Suprapubic skin (tissue), 4 donors: ENCODE results near the gene GALNT9. TPM values are rescaled to one million over a fixed set of nuclear protein-coding genes. Genes with fewer than 3 reads are reported as not detected.

Experiments
- DNase-seq, 2 donors: peaks; one replicate each; pipeline ENCODE4 v3.0.0-alpha.2; 2019; ENCODE audit warnings: low spot score in 2 of 2
- H3K27ac ChIP-seq: fragments of 200-600 bp; sonication (generic); one replicate; pipeline ENCODE4 v1.5.1; 2019
- H3K27me3 ChIP-seq: fragments of 200-600 bp; sonication (generic); one replicate; pipeline ENCODE4 v1.5.1; 2019
- H3K36me3 ChIP-seq: fragments of 200-600 bp; sonication (generic); one replicate; pipeline ENCODE4 v1.5.1; 2019
- H3K4me1 ChIP-seq: fragments of 200-600 bp; sonication (generic); one replicate; pipeline ENCODE4 v1.5.1; 2019
- H3K4me3 ChIP-seq: fragments of 200-600 bp; sonication (generic); one replicate; pipeline ENCODE4 v1.5.1; 2019; ENCODE audit warnings: mild to moderate bottlenecking
- H3K9me3 ChIP-seq: fragments of 200-600 bp; sonication (generic); one replicate; pipeline ENCODE4 v1.5.1; 2019
- CTCF ChIP-seq, 2 donors: fragments of 200-600 bp in 1 of 2; fragments of 450-650 bp in 1 of 2; sonication (generic) in 1 of 2; IDR thresholded peaks; one replicate each; pipeline ENCODE4 v1.5.1; 2016 to 2019; ENCODE audit warnings: antibody characterized with exemption in 2 of 2, mild to moderate bottlenecking in 1 of 2, moderate library complexity in 1 of 2
- EP300 ChIP-seq: sonication (generic); formaldehyde crosslinking; IDR thresholded peaks from one replicate; pipeline ENCODE4 v1.6.1; 2017; ENCODE audit warnings: antibody characterized with exemption
- POLR2A ChIP-seq, 2 donors: fragments of 450-650 bp; IDR thresholded peaks; one replicate each; pipeline ENCODE4 v1.6.1; 2017; ENCODE audit warnings: antibody characterized with exemption in 2 of 2, mild to moderate bottlenecking in 2 of 2, moderate library complexity in 2 of 2
- POLR2AphosphoS5 ChIP-seq, 3 donors: sonication (generic); formaldehyde crosslinking; IDR thresholded peaks; one replicate each; pipeline ENCODE4 v1.6.1; 2017; ENCODE audit warnings: antibody characterized with exemption in 3 of 3
- WGBS: methylation state at CpG from one replicate; pipeline ENCODE4 v1.1.5; 2018; 5-methylcytosine and 5-hydroxymethylcytosine counted together
- total RNA-seq, 4 donors: library from RNA; depleted of rRNA; stranded (reverse); fragments of >200 nt; gene quantifications; one replicate each; pipeline ENCODE4 v1.1.0, GENCODE V29; 2016

GALNT9 gene
- total RNA-seq, 4 donors from 2014 or later = not detected

GRCh38 chr12:132236129-132236929 is 93.1 kb downstream of the GALNT9 start:
- Histone ChIP-seq H3K9me3 (no peaks in the 10 kb centered on the region), H3K27me3 (peaks cover 11% of the 10 kb centered on the region), H3K27ac (no peak overlapping the region), H3K36me3 (no peaks in the 10 kb centered on the region), H3K4me1 (no peaks in the 10 kb centered on the region), H3K4me3 (no peak overlapping the region)
- DNase-seq = no peak
- 72% methylated on average over 18 of the region's 31 CpGs for WGBS
- no peak for TF ChIP-seq POLR2A (IDR thresholded peaks at IDR 0.05)
- no peak for TF ChIP-seq POLR2AphosphoS5 (IDR thresholded peaks at IDR 0.05)
- TF ChIP-seq CTCF (IDR thresholded peaks at IDR 0.05) = no peak
- TF ChIP-seq EP300 = no peak

GRCh38 chr12:132235116-132235820 is 94.1 kb downstream of the GALNT9 start:
- Histone ChIP-seq H3K4me1 (no peaks in the 10 kb centered on the region), H3K9me3 (no peaks in the 10 kb centered on the region), H3K36me3 (no peaks in the 10 kb centered on the region), H3K4me3 (no peak overlapping the region), H3K27me3 (peaks cover 13% of the 10 kb centered on the region), H3K27ac (no peak overlapping the region)
- DNase-seq = no peak
- 88% methylated on average over 12 of the region's 25 CpGs for WGBS
- TF ChIP-seq CTCF (IDR thresholded peaks at IDR 0.05) (no peak), POLR2A (IDR thresholded peaks at IDR 0.05) (no peak), EP300 (no peak), POLR2AphosphoS5 (IDR thresholded peaks at IDR 0.05) (no peak)

- 92% methylated on average over 7 of the region's 22 CpGs for WGBS
- DNase-seq = no peak
- TF ChIP-seq CTCF (IDR thresholded peaks at IDR 0.05) (no peak), POLR2AphosphoS5 (IDR thresholded peaks at IDR 0.05) (no peak), EP300 (no peak), POLR2A (IDR thresholded peaks at IDR 0.05) (no peak)
- H3K4me3 ChIP-seq = no peak overlapping the region
- H3K36me3 ChIP-seq = no peaks in the 10 kb centered on the region
- peaks cover 54% of the 10 kb centered on the region for H3K27me3 ChIP-seq
- H3K27ac ChIP-seq = no peak overlapping the region
- peaks cover 19% of the 10 kb centered on the region for H3K4me1 ChIP-seq
- H3K9me3 ChIP-seq = no peaks in the 10 kb centered on the region
Measured at GRCh38 chr12:132230381-132230780, 99.0 kb downstream of the GALNT9 start.

- peaks cover 54% of the 10 kb centered on the region for H3K27me3 ChIP-seq
- H3K36me3 ChIP-seq = no peaks in the 10 kb centered on the region
- H3K27ac ChIP-seq = no peak overlapping the region
- no peak for DNase-seq
- no peak overlapping the region for H3K4me3 ChIP-seq
- TF ChIP-seq EP300 (no peak), POLR2AphosphoS5 (IDR thresholded peaks at IDR 0.05) (no peak), CTCF (IDR thresholded peaks at IDR 0.05) (no peak), POLR2A (IDR thresholded peaks at IDR 0.05) (no peak)
- H3K4me1 ChIP-seq = peaks cover 19% of the 10 kb centered on the region
- no peaks in the 10 kb centered on the region for H3K9me3 ChIP-seq
- 94% methylated on average over 2 of the region's 17 CpGs for WGBS
Measured at GRCh38 chr12:132229926-132230325, 99.5 kb downstream of the GALNT9 start.

GRCh38 chr12:132229193-132229760 is 100.1 kb downstream of the GALNT9 start:
- Histone ChIP-seq H3K27me3 (peaks cover 54% of the 10 kb centered on the region), H3K36me3 (no peaks in the 10 kb centered on the region), H3K4me1 (peaks cover 19% of the 10 kb centered on the region), H3K9me3 (no peaks in the 10 kb centered on the region), H3K4me3 (no peak overlapping the region), H3K27ac (no peak overlapping the region)
- TF ChIP-seq CTCF (IDR thresholded peaks at IDR 0.05) = no peak
- TF ChIP-seq POLR2A (IDR thresholded peaks at IDR 0.05) = no peak
- no peak for TF ChIP-seq POLR2AphosphoS5 (IDR thresholded peaks at IDR 0.05)
- no peak for TF ChIP-seq EP300
- DNase-seq = no peak
- 62% methylated on average over 27 of the region's 29 CpGs for WGBS
